Measurements from ENCODE around the gene NRP2.

NRP2 gene

GRCh38 chr2:205759257-205759656 lies 77.0 kb downstream of the NRP2 start:
- no peak for DNase-seq

- DNase-seq, result no peak
Observed at GRCh38 chr2:205759732-205760131, 77.4 kb downstream of the NRP2 start.

GRCh38 chr2:205760157-205760556 lies 77.9 kb downstream of the NRP2 start:
- no peak for DNase-seq

GRCh38 chr2:205761421-205761820 lies 79.1 kb downstream of the NRP2 start:
- DNase-seq, result no peak

- no peak for DNase-seq
Observed at GRCh38 chr2:205762881-205763280, 80.6 kb downstream of the NRP2 start.

GRCh38 chr2:205763708-205764211 lies 81.5 kb downstream of the NRP2 start:
- no peak for DNase-seq

GRCh38 chr2:205764270-205764746 lies 82.0 kb downstream of the NRP2 start:
- DNase-seq, result no peak

GRCh38 chr2:205765151-205765550 lies 82.8 kb downstream of the NRP2 start:
- DNase-seq, result no peak

- peak; percentile 31 for DNase-seq
Observed at GRCh38 chr2:205766779-205767359, 84.6 kb downstream of the NRP2 start.

- DNase-seq, result no peak
Observed at GRCh38 chr2:205767617-205768016, 85.3 kb downstream of the NRP2 start.

- no peak for DNase-seq
Observed at GRCh38 chr2:205768341-205768740, 86.0 kb downstream of the NRP2 start.

- no peak for DNase-seq
Observed at GRCh38 chr2:205768815-205769494, 86.7 kb downstream of the NRP2 start.

GRCh38 chr2:205769495-205769850 lies 87.2 kb downstream of the NRP2 start:
- DNase-seq, result no peak

- DNase-seq, result no peak
Observed at GRCh38 chr2:205769879-205770278, 87.6 kb downstream of the NRP2 start.

- DNase-seq, result no peak
Observed at GRCh38 chr2:205770577-205770976, 88.3 kb downstream of the NRP2 start.

- no peak for DNase-seq
Observed at GRCh38 chr2:205771031-205771430, 88.7 kb downstream of the NRP2 start.

GRCh38 chr2:205771666-205772065 lies 89.4 kb downstream of the NRP2 start:
- DNase-seq, result no peak

- DNase-seq, result no peak
Observed at GRCh38 chr2:205772983-205773382, 90.7 kb downstream of the NRP2 start.

- DNase-seq, result no peak
Observed at GRCh38 chr2:205773989-205774388, 91.7 kb downstream of the NRP2 start.

- DNase-seq, result no peak
Observed at GRCh38 chr2:205775097-205775877, 93.0 kb downstream of the NRP2 start.

GRCh38 chr2:205776139-205776538 lies 93.8 kb downstream of the NRP2 start:
- DNase-seq, result no peak

- no peak for DNase-seq
Observed at GRCh38 chr2:205776720-205777119, 94.4 kb downstream of the NRP2 start.

GRCh38 chr2:205778356-205778755 lies 96.1 kb downstream of the NRP2 start:
- DNase-seq, result no peak

GRCh38 chr2:205780645-205781044 lies 98.3 kb downstream of the NRP2 start:
- DNase-seq, result no peak

All from NCI-H1048 (cell line).